Caco-2 (cell line): ENCODE data around the gene C18orf63. TPM values are rescaled to one million over a fixed set of nuclear protein-coding genes. Genes with fewer than 3 reads are reported as not detected.
A peak's percentile ranks its signal among the peaks of the same experiment; 100 is the strongest.

Source experiments
- BruUV-seq: library from RNA; stranded (reverse); fragments of 400-500 nt; replicated peaks from 2 replicates; lab custom pipeline; 2021; lab: Mats Ljungman, UMichigan
- CTCF ChIA-PET: fragments of 300-600 bp; sonication (Branson Sonifier 250); formaldehyde crosslinking; loops from one replicate; lab custom pipeline; 2022; ENCODE audit warnings: antibody characterized with exemption; lab: Charles Lee
- POLR2A ChIA-PET: fragments of 300-600 bp; sonication (Branson Sonifier 250); formaldehyde crosslinking; loops from one replicate; lab custom pipeline; 2022; ENCODE audit warnings: antibody characterized with exemption; lab: Charles Lee
- DNase-seq, 2 experiments: peaks; one replicate each; pipeline versions ENCODE4 v3.0.0 to v3.0.0-alpha.2; 2020 to 2022
- H3K27me3 ChIP-seq: replicated peaks from 2 replicates; pipeline ENCODE4 v1.6.0; 2011; ENCODE audit warnings: low read length; ENCODE audit not compliant: control insufficient read depth, insufficient read depth
- H3K36me3 ChIP-seq: 2 replicates; pipeline ENCODE4 v1.5.1; 2011; ENCODE audit warnings: low read length; ENCODE audit not compliant: control insufficient read depth, insufficient read depth
- H3K4me1 ChIP-seq: fragments of 250-450 bp; sonication (Bioruptor Pico); 2 replicates; pipeline ENCODE4 v1.5.1; 2020; ENCODE audit warnings: mild to moderate bottlenecking
- H3K4me3 ChIP-seq: 2 replicates; pipeline ENCODE4 v1.5.1; 2011; ENCODE audit warnings: low read depth, mild to moderate bottlenecking, control low read depth, low read length
- H3K9me3 ChIP-seq: fragments of 250-450 bp; sonication (Bioruptor Pico); 2 replicates; pipeline ENCODE4 v1.5.1; 2020; ENCODE audit warnings: mild to moderate bottlenecking, moderate library complexity
- H3K27ac Mint-ChIP-seq: one replicate; pipeline ENCODE4 v1.8.0; 2022; ENCODE audit warnings: mixed read lengths; ENCODE audit not compliant: unreplicated experiment
- H3K27me3 Mint-ChIP-seq: one replicate; pipeline ENCODE4 v1.8.0; 2022; ENCODE audit warnings: mixed read lengths; ENCODE audit not compliant: insufficient read depth, unreplicated experiment
- H3K36me3 Mint-ChIP-seq: one replicate; pipeline ENCODE4 v1.8.0; 2022; ENCODE audit warnings: mild to moderate bottlenecking, mixed read lengths; ENCODE audit not compliant: insufficient read depth, unreplicated experiment
- H3K4me1 Mint-ChIP-seq: one replicate; pipeline ENCODE4 v1.8.0; 2022; ENCODE audit warnings: low read depth, mixed read lengths; ENCODE audit not compliant: unreplicated experiment
- H3K4me3 Mint-ChIP-seq: one replicate; pipeline ENCODE4 v1.8.0; 2022; ENCODE audit warnings: mild to moderate bottlenecking, moderate library complexity, mixed read lengths; ENCODE audit not compliant: unreplicated experiment
- H3K9me3 Mint-ChIP-seq: one replicate; pipeline ENCODE4 v1.8.0; 2022; ENCODE audit warnings: mixed read lengths; ENCODE audit not compliant: unreplicated experiment
- intact Hi-C: fragments of 100-400 bp; cut with micrococcal nuclease; formaldehyde crosslinking; loops from one replicate; pipeline ENCODE4 v1.10.0; 2022; ENCODE audit not compliant: unreplicated experiment
- total RNA-seq: library from RNA; stranded (reverse); gene quantifications from 2 replicates; pipeline ENCODE4 v1.2.3, GENCODE V29; 2022
- TF ChIP-seq, protein P1 (sequence below), 2 experiments: fragments of 200-600 bp in 1 of 2; IDR thresholded peaks; 1 replicate in 1 of 2; 2 replicates in 1 of 2; pipeline versions ENCODE4 v1.5.1 to v1.8.0; 2011 to 2022; ENCODE audit warnings: antibody characterized with exemption in 1 of 2, control low read depth in 1 of 2, inconsistent platforms in 1 of 2, low read depth in 1 of 2, low read length in 1 of 2, mild to moderate bottlenecking in 1 of 2, moderate library complexity in 1 of 2; ENCODE audit not compliant: insufficient read depth in 1 of 2, severe bottlenecking in 1 of 2, unreplicated experiment in 1 of 2

Gene C18orf63
- total RNA-seq, 1 experiment from 2014 or later, result not detected

DNA sequence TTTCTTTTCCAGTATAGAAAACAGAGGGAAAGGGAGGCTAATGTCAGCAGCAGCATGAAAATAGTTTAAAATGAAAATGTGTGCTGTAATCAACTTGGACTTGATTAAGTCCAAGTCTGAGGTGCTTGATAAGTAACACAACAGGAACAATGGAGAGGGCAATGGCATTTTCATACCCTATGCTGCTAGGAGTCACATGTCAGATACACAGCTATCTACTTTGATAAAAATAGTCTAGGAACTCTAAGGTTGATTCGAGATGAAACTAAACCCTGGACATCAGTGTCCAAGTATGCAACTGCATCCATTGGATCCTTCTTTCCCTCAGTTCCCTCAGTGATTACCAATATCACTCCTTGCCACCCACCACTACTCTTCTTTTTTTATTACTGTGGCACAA is 4.6 kb upstream of the C18orf63 start:
- DNase-seq, result no peak
- intact Hi-C loops, result no loop called here
- Mint-ChIP-seq H3K4me1 (peaks cover 8% of the 10 kb centered on the region), H3K4me3 (no peak overlapping the region), H3K27me3 (no peaks in the 10 kb centered on the region), H3K36me3 (no peaks in the 10 kb centered on the region), H3K27ac (no peak overlapping the region), H3K9me3 (peaks cover 26% of the 10 kb centered on the region)
- H3K9me3 ChIP-seq, result no peaks in the 10 kb centered on the region
- no peak overlapping the region for H3K4me3 ChIP-seq
- POLR2A ChIA-PET, result no interaction called here
- BruUV-seq, result no TSS peak
- CTCF ChIA-PET, result interaction anchor here (1.2 kb wide), 1 partner anchor 31 kb away, joined by 4 read pairs; no protein-coding TSS in a partner anchor
- H3K36me3 ChIP-seq, result no peaks in the 10 kb centered on the region
- no peaks in the 10 kb centered on the region for H3K27me3 ChIP-seq
- H3K4me1 ChIP-seq, result no peaks in the 10 kb centered on the region
- TF ChIP-seq, protein P1, sequence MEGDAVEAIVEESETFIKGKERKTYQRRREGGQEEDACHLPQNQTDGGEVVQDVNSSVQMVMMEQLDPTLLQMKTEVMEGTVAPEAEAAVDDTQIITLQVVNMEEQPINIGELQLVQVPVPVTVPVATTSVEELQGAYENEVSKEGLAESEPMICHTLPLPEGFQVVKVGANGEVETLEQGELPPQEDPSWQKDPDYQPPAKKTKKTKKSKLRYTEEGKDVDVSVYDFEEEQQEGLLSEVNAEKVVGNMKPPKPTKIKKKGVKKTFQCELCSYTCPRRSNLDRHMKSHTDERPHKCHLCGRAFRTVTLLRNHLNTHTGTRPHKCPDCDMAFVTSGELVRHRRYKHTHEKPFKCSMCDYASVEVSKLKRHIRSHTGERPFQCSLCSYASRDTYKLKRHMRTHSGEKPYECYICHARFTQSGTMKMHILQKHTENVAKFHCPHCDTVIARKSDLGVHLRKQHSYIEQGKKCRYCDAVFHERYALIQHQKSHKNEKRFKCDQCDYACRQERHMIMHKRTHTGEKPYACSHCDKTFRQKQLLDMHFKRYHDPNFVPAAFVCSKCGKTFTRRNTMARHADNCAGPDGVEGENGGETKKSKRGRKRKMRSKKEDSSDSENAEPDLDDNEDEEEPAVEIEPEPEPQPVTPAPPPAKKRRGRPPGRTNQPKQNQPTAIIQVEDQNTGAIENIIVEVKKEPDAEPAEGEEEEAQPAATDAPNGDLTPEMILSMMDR (IDR thresholded peaks at IDR 0.05; ENCODE audit: insufficient read depth in 1 of 2, low read depth in 1 of 2, low read length in 1 of 2, severe bottlenecking in 1 of 2, unreplicated experiment in 1 of 2), result no peak

DNA sequence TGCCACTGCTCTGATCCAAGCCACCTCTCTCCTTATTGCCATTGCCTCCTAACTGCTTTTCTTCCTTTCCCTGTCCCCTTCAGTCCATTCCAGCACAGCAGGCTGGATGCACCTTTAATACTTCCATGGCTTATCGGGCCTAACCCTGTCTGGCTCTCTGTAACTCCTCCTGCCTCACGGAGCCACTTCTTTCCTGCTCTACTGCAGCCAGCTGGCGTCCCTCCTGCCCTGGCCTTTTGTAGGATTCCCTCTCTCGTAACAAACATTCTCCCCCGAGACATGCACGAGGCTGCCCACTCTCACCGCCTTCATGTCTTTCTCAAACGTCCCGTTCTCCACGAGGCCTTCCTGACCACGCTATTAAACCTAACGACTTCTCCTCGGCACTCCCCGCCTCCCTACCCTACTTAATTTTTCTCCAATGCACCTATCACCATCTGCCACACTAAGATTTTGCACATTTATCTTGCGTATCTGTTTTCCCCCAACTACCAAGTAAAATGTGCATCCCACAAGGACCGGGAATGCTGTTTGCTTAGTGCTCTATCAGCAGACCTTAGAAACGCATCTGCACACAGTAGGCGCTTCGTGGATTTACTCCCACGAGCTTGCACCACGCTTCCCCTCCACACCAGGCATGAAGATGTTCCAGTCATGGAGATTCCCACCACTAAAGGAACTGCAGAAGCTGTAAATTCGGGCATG is 728 bp upstream of the C18orf63 start:
- ChIA-PET POLR2A (no interaction called here), CTCF (no interaction called here)
- TF ChIP-seq, protein P1 (IDR thresholded peaks at IDR 0.05; ENCODE audit: insufficient read depth in 1 of 2, low read depth in 1 of 2, low read length in 1 of 2, severe bottlenecking in 1 of 2, unreplicated experiment in 1 of 2), result no peak

DNA sequence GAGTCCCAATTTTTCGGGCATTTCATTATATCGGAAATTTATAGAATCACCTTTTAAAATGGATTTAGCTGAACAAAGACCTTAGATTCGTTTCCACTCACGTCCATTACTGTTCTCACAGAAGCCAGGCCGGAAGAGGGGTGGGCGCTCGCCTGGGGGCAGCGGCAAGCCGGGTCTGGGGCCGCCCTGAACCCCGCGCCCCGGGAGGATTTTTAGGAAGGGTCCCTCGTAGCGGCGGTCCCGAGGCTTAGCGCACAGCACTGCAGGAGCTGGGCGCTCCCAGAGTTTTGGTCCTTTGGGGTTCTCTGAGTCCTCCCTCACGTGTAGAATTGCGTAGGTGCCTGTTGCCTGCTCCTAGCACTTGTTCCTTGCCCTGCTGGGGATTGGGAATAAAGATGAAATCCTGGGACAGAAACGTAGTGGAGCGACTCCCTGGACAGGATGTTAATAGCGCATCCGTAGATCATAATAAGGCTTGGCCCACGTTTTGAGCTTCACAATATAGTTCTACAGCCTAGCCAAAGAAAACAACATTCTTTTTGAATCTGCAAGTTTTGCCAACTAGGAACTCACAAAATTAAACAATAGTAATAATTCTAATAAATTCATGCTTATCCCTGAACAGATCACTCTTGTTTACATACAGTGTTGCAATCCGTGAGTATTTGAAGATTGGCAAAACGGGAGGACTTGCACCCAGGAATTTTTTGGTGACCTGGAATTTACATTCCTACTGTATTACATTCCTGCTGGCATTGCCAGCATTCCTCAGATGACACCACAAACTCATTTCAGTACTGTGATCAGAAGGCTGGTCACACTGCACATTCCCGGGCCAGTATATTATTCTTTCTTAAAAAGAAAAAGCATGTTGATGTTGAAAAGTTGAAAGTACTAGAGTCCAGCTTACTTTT is 875 bp downstream of the C18orf63 start:
- intact Hi-C loops, result loop anchor here (2.0 kb wide), 1 partner anchor 14 kb away; no protein-coding TSS in a partner anchor
- POLR2A ChIA-PET, result no interaction called here
- no peaks in the 10 kb centered on the region for H3K4me1 Mint-ChIP-seq
- H3K27ac Mint-ChIP-seq, result no peak overlapping the region
- H3K36me3 Mint-ChIP-seq, result no peaks in the 10 kb centered on the region
- TF ChIP-seq, protein P1 (IDR thresholded peaks at IDR 0.05; ENCODE audit: insufficient read depth in 1 of 2, low read depth in 1 of 2, low read length in 1 of 2, severe bottlenecking in 1 of 2, unreplicated experiment in 1 of 2), result no peak
- H3K9me3 Mint-ChIP-seq, result peaks cover 13% of the 10 kb centered on the region
- H3K4me1 ChIP-seq, result peaks cover 12% of the 10 kb centered on the region
- CTCF ChIA-PET, result no interaction called here
- H3K4me3 ChIP-seq, result no peak overlapping the region
- H3K4me3 Mint-ChIP-seq, result no peak overlapping the region
- no peaks in the 10 kb centered on the region for H3K27me3 Mint-ChIP-seq
- no TSS peak for BruUV-seq
- H3K9me3 ChIP-seq, result no peaks in the 10 kb centered on the region
- DNase-seq, result peak in 1 of 2 experiments; percentile 35
- H3K36me3 ChIP-seq, result no peaks in the 10 kb centered on the region
- H3K27me3 ChIP-seq, result no peaks in the 10 kb centered on the region

More for the DNA sequence above, 728 bp upstream of the C18orf63 start:
- no peaks in the 10 kb centered on the region for H3K27me3 Mint-ChIP-seq
- H3K27ac Mint-ChIP-seq, result peak overlapping the region; percentile 48
- intact Hi-C loops, result no loop called here
- H3K36me3 Mint-ChIP-seq, result no peaks in the 10 kb centered on the region
- Histone ChIP-seq H3K27me3 (no peaks in the 10 kb centered on the region), H3K4me1 (peaks cover 12% of the 10 kb centered on the region), H3K36me3 (no peaks in the 10 kb centered on the region), H3K9me3 (no peaks in the 10 kb centered on the region), H3K4me3 (no peak overlapping the region)
- DNase-seq, result no peak
- no TSS peak for BruUV-seq
- H3K4me1 Mint-ChIP-seq, result peaks cover 8% of the 10 kb centered on the region
- no peak overlapping the region for H3K4me3 Mint-ChIP-seq
- H3K9me3 Mint-ChIP-seq, result peaks cover 23% of the 10 kb centered on the region
